SK-MEL-5 (cell line): ENCODE measurements around the gene NAT8. TPM values are rescaled to one million over a fixed set of nuclear protein-coding genes. Genes with fewer than 3 reads are reported as not detected.

Source experiments
- DNase-seq: peaks from one replicate; pipeline ENCODE4 v3.0.0-alpha.2; 2016; ENCODE audit warnings: low read depth, low spot score
- in situ Hi-C: cut with HindIII; loops from 2 replicates; pipeline ENCODE4 v1.10.0; 2016; ENCODE audit warnings: low sequenced_read_pairs, high pct_unique_total_duplicates, low pct_unique_long_range_greater_than_20kb
- total RNA-seq: library from RNA; depleted of rRNA; stranded (reverse); fragments of >200 nt; shearing (Covaris generic); gene quantifications from 2 replicates; pipeline ENCODE4 v1.2.3, GENCODE V29; 2014; rRNA removed

Gene NAT8
- total RNA-seq, 1 experiment from 2014 or later, result 2.4 TPM

DNA sequence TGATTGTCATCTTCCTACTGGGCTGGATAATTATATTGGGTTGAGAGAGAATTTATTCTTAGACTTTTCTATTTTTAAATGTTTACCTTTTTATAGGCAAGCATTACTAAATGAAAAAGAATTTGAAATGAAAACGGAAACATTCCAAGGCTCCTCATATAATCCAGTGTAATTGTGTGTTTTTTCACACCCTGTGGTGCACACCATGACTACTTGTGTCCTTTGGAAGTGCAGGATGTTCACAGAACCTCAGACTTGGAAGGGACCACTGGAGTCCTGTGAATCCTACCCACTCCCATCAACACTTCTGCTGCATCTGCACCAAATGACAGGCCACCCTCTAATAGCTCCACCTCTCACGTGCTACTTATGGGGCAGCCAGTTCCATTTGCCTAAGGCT lies 48.0 kb downstream of the NAT8 start:
- in situ Hi-C loops, result no loop called here
- DNase-seq, result no peak

DNA sequence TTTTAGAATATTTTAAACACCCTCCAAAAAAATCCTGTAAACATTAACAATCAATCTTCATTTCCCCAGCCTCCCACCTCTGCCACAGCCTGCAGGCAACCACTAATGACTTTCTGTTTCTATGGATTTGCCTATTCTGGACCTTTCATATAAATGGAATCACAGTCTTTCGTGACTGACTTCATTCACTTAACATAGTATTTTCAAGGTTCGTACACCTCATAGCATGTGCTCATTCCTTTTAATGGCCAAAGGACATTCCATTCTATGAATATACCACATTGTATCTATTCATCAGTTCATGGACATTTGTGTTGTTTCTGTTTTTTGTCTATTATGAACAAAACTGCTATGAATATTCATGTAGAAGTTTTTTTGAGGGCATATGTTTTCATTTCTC lies 48.5 kb downstream of the NAT8 start:
- in situ Hi-C loops, result no loop called here
- peak; percentile 86 for DNase-seq

Other genes starting within 250 kb of the NAT8 start
- 68.5 and 75.0 TPM in 2 replicates for gene TPRKB, start 94.9 kb upstream of the NAT8 start, total RNA-seq
- gene DUSP11, start 137.7 kb upstream of the NAT8 start, total RNA-seq, result 42.5 and 45.3 TPM in 2 replicates
- not detected in 2 replicates for gene C2orf78, start 141.8 kb upstream of the NAT8 start, total RNA-seq
- gene STAMBP, start 186.5 kb upstream of the NAT8 start, total RNA-seq, result 86.6 and 91.4 TPM in 2 replicates